ENCODE data around the gene PRKRA. TPM values are rescaled to one million over a fixed set of nuclear protein-coding genes. Genes with fewer than 3 reads are reported as not detected.

PRKRA gene
- polyA plus RNA-seq, 1 experiment, result 30.4 TPM

DNA sequence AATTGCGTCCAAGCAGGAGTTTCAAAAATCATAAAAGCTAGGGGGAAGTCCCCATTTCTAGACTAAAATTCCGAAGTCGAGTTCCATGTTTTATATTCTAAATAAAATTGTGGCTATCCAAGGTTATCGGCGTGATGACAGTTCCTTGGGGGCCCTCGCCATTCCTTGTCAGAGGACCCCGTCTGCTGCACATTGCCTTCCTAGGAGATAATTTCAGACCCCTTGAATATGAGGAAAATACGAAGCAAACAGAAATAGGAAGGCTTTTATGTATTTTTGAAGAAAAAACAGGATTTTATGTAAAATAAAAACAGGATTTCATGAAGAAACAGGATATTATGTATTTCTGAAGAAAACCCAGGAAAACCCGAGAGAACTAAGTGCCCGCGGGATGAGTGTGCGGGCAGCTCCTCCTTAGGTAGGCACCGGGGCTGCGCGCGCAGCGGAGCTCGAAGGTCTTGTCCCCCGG is 28.8 kb upstream of the PRKRA start:
- no peak for DNase-seq (ENCODE audit: low read depth)
- ChIA-PET CTCF (interaction anchor here (1.0 kb wide), 1 partner anchor 44 kb away, joined by 3 read pairs; no protein-coding TSS in a partner anchor), POLR2A (interaction anchor here (0.6 kb wide), 1 partner anchor 29 kb away, joined by 3 read pairs; the partner anchor contains the start of genes PJVK and PRKRA)
- H3K4me3 ChIP-seq (ENCODE audit: low read depth, low read length), result peak overlapping the region; percentile 22
- H3K27me3 ChIP-seq (ENCODE audit: control insufficient read depth, insufficient read depth, low read length), result no peaks in the 10 kb centered on the region
- TF ChIP-seq, protein P1, sequence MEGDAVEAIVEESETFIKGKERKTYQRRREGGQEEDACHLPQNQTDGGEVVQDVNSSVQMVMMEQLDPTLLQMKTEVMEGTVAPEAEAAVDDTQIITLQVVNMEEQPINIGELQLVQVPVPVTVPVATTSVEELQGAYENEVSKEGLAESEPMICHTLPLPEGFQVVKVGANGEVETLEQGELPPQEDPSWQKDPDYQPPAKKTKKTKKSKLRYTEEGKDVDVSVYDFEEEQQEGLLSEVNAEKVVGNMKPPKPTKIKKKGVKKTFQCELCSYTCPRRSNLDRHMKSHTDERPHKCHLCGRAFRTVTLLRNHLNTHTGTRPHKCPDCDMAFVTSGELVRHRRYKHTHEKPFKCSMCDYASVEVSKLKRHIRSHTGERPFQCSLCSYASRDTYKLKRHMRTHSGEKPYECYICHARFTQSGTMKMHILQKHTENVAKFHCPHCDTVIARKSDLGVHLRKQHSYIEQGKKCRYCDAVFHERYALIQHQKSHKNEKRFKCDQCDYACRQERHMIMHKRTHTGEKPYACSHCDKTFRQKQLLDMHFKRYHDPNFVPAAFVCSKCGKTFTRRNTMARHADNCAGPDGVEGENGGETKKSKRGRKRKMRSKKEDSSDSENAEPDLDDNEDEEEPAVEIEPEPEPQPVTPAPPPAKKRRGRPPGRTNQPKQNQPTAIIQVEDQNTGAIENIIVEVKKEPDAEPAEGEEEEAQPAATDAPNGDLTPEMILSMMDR (IDR thresholded peaks at IDR 0.05; ENCODE audit: insufficient read depth, low read depth, low read length), result no peak
- H3K36me3 ChIP-seq (ENCODE audit: control insufficient read depth, insufficient read depth, low read length), result no peaks in the 10 kb centered on the region

DNA sequence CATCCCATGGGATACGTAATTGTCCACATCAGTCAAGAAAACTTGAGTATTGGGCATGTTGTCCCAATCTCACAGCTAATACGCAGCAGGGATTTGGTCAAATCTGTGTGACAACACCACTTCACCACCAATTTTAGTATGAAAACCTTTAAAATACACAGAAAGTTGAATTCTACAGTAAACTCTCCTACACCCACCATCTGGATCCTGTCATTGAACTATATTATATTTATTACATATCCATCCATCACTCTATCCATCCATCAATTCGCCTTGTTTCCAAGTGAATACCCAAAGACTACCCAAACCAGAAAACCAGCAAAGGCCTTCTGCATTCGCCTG is 28.3 kb upstream of the PRKRA start:
- TF ChIP-seq, protein P1 (IDR thresholded peaks at IDR 0.05; ENCODE audit: insufficient read depth, low read depth, low read length), result no peak
- DNase-seq (ENCODE audit: low read depth), result no peak
- ChIA-PET CTCF (no interaction called here), POLR2A (no interaction called here)
- Histone ChIP-seq H3K4me3 (ENCODE audit: low read depth, low read length) (peak overlapping the region; percentile 50), H3K27me3 (ENCODE audit: control insufficient read depth, insufficient read depth, low read length) (no peaks in the 10 kb centered on the region), H3K36me3 (ENCODE audit: control insufficient read depth, insufficient read depth, low read length) (no peaks in the 10 kb centered on the region)

DNA sequence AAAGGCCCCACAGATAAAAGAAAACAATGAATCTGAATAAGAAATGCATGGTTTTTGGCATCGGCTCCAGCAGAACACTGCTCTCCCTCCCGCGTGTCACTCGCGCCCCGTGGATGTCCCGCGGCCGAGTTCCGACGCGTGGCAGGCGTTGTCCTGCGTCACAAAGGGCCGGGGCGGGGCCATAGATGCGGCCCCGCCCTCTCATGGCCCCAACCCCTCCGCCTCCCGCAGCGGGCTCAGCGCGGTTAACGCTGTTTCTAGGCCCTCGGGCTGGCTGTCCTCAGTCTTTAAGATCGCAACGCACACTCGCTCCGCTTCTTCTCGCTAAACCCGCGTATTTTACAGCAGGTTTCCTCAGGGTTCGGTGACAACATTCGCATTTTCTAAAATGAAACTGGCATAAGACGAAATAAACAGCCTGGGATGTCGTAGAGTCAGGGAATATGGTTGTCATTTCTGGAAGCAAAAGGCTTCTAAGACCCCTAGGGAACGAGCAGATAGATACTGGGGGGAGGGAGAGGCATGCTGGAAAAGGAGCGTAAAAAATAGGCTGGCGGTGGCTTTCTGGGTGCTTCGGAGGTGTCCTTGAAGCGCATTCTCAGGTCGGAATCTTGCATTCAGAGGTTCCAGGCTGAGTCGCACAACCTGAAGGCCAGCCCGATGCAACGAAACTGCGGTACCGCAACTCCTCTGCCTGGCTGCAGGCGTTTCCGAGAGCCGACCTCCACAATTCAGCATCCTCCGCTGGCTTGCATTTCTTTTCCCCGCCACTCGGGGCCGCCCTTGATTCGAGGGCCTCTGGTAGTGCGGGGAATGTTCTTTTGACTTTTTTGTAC is 27.7 kb upstream of the PRKRA start, which contains the start of gene FKBP7:
Gene FKBP7 (minus strand): TSS at position 162 of the 836 bp plus-strand sequence. CDS start 101 bp downstream, at position 61.
- POLR2A ChIA-PET, result no interaction called here

DNA sequence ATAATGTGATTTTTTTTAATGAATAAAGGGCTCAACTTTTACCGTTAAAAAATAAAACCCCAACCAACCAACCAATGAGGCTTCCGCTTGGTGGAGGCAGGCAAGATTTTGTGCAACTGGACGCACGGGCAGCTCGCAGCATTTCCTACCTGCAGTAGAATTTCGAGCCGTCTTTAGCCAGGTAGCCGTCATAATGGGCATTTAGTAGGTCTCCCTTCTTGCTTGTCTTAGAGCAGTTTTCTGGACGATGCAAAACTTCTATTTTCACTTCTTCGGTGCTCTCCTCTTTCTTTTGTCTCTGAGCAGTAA is 27.1 kb upstream of the PRKRA start:
- ChIA-PET CTCF (interaction anchor here (0.6 kb wide), 1 partner anchor 493 kb away, joined by 3 read pairs; no protein-coding TSS in a partner anchor), POLR2A (no interaction called here)
- H3K4me3 ChIP-seq (ENCODE audit: low read depth, low read length), result peak overlapping the region; percentile 50
- no peak for DNase-seq (ENCODE audit: low read depth)
- TF ChIP-seq, protein P1 (IDR thresholded peaks at IDR 0.05; ENCODE audit: insufficient read depth, low read depth, low read length), result no peak
- H3K36me3 ChIP-seq (ENCODE audit: control insufficient read depth, insufficient read depth, low read length), result no peaks in the 10 kb centered on the region
- no peaks in the 10 kb centered on the region for H3K27me3 ChIP-seq (ENCODE audit: control insufficient read depth, insufficient read depth, low read length)

More for the DNA sequence above, 27.7 kb upstream of the PRKRA start, which contains the start of gene FKBP7:
- TF ChIP-seq, protein P1 (IDR thresholded peaks at IDR 0.05; ENCODE audit: insufficient read depth, low read depth, low read length), result peak; percentile 78
- Histone ChIP-seq H3K27me3 (ENCODE audit: control insufficient read depth, insufficient read depth, low read length) (no peaks in the 10 kb centered on the region), H3K4me3 (ENCODE audit: low read depth, low read length) (peak within 1 kb of the TSS; percentile 50), H3K36me3 (ENCODE audit: control insufficient read depth, insufficient read depth, low read length) (no peaks in the 10 kb centered on the region)
- DNase-seq (ENCODE audit: low read depth), result no peak
- CTCF ChIA-PET, result interaction anchor here (0.6 kb wide), 1 partner anchor 493 kb away, joined by 3 read pairs; no protein-coding TSS in a partner anchor

DNA sequence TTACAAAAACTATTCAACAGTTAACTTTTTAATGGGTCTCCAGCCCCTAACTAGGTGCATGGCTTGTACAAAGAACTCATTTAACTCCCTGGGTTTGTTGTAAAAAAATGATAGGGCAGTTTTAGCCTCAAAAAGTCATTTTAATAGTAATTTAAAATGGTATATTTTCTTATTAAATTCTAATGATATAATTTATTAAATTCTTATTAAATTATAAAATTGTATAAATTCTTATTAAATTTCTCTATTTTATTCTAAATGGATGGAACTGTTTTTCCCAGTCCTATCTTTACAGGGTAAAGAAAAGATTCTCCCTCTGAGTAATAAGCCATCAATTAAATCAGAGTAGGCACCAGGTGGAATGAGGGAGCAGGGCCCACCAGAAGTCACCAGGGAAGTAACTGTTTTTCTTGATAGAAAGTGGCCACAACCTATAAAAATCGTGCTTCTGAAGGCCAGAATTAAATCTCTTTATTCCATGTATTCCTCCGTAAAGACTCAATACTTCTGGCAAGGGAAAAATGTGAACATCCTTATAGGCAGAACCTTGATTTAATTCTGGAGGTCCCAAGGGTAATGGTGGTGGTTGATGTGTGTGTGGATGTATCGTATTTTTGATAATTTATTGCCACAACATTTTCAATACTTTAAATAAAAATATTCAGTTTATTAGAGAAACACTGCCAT is 26.6 kb upstream of the PRKRA start:
- POLR2A ChIA-PET, result no interaction called here
- DNase-seq (ENCODE audit: low read depth), result no peak
- H3K36me3 ChIP-seq (ENCODE audit: control insufficient read depth, insufficient read depth, low read length), result no peaks in the 10 kb centered on the region
- no peaks in the 10 kb centered on the region for H3K27me3 ChIP-seq (ENCODE audit: control insufficient read depth, insufficient read depth, low read length)
- CTCF ChIA-PET, result interaction anchor here (0.6 kb wide), 1 partner anchor 492 kb away, joined by 3 read pairs; no protein-coding TSS in a partner anchor
- TF ChIP-seq, protein P1 (IDR thresholded peaks at IDR 0.05; ENCODE audit: insufficient read depth, low read depth, low read length), result no peak
- peak overlapping the region; percentile 50 for H3K4me3 ChIP-seq (ENCODE audit: low read depth, low read length)
